Measurements from ENCODE around the gene VAMP3.

VAMP3 gene

GRCh38 chr1:7821282-7821681, 50.2 kb downstream of the VAMP3 start:
- DNase-seq: no peak

DNA sequence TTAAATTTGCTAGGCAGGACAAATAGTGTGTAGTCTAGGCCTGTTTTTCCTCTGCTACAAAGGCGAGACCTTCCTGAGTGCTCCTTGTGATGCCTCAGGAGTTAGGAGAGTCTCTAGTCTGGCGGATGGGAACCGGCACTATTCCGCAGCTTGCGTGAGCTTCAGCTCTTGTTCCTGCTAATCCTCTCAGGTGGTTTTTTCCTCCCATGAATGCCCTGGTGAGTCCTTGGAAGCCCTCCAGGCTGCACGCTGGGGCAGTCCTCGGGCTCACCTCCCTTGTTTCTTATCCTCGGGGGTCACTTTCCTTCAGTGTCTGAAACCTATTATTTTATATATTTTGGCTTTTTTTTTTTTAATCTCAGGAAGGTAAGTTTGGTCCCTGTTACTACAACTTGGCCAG, 53.6 kb downstream of the VAMP3 start:
- no peak for DNase-seq

- DNase-seq: no peak
Observed at GRCh38 chr1:7826363-7826762, 55.3 kb downstream of the VAMP3 start.

DNA sequence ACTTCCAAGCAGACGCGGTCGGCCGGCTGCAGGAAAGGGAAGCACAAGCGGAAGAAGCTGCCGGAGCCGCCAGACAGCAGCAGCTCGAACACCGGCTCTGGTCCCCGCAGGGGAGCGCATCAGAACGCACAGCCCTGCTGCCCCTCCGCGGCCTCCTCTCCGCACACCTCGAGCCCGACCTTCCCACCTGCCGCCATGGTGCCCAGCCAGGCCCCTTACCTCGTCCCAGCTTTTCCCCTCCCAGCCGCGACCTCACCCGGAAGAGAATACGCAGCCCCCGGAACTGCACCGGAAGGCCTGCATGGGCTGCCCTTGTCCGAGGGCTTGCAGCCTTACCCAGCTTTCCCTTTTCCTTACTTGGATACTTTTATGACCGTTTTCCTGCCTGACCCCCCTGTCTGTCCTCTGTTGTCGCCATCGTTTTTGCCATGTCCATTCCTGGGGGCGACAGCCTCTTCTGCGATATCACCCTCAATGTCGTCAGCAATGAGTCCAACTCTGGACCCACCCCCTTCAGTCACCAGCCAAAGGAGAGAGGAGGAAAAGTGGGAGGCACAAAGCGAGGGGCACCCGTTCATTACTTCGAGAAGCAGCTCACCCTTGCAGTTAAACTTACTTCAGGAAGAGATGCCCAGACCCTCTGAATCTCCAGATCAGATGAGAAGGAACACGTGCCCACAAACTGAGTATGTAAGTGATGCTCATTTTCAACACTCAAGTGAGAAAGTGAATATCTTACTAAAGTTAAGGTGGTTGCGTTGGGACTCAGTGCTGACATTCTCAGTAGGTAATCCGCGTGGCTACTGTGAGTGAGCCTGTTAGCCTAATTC, 56.2 kb downstream of the VAMP3 start:
- no peak for DNase-seq
